HAP-1 (cell line): ENCODE results near the gene POLA2.

Source experiments
- DNase-seq, 2 experiments: peaks; one replicate each; pipeline ENCODE4 v3.0.0-alpha.2; 2016 to 2020; ENCODE audit warnings: low spot score in 2 of 2
- H3K27me3 ChIP-seq: fragments of 250-450 bp; sonication (Bioruptor Pico); 2 replicates; pipeline ENCODE4 v1.5.1; 2020; ENCODE audit warnings: low read depth, mild to moderate bottlenecking, moderate library complexity
- H3K36me3 ChIP-seq: fragments of 250-450 bp; sonication (Bioruptor Pico); replicated peaks from 2 replicates; pipeline ENCODE4 v1.5.1; 2020; ENCODE audit warnings: mild to moderate bottlenecking
- H3K4me1 ChIP-seq: fragments of 250-450 bp; sonication (Bioruptor Pico); 2 replicates; pipeline ENCODE4 v1.5.1; 2020; ENCODE audit warnings: mild to moderate bottlenecking
- H3K4me3 ChIP-seq: fragments of 250-450 bp; sonication (Bioruptor Pico); 2 replicates; pipeline ENCODE4 v1.5.1; 2020; ENCODE audit warnings: mild to moderate bottlenecking, moderate library complexity
- H3K9me3 ChIP-seq: fragments of 250-450 bp; sonication (Bioruptor Pico); 2 replicates; pipeline ENCODE4 v1.5.1; 2020; ENCODE audit warnings: mild to moderate bottlenecking, moderate library complexity
- in situ Hi-C: fragments of 300-500 bp; cut with MboI; formaldehyde crosslinking; loops from 3 replicates; pipeline ENCODE4 v1.14.3; 2020; ENCODE audit warnings: low sequenced_read_pairs, inconsistent platforms, mixed read lengths

Gene POLA2, protein sequence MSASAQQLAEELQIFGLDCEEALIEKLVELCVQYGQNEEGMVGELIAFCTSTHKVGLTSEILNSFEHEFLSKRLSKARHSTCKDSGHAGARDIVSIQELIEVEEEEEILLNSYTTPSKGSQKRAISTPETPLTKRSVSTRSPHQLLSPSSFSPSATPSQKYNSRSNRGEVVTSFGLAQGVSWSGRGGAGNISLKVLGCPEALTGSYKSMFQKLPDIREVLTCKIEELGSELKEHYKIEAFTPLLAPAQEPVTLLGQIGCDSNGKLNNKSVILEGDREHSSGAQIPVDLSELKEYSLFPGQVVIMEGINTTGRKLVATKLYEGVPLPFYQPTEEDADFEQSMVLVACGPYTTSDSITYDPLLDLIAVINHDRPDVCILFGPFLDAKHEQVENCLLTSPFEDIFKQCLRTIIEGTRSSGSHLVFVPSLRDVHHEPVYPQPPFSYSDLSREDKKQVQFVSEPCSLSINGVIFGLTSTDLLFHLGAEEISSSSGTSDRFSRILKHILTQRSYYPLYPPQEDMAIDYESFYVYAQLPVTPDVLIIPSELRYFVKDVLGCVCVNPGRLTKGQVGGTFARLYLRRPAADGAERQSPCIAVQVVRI

GRCh38 chr11:65261591-65262380 lies at the start of gene POLA2:
Gene POLA2 (plus strand): TSS chr11:65261962. CDS start chr11:65262293, 331 bp downstream.
- H3K4me1 ChIP-seq: peaks cover 8% of the 10 kb centered on the region
- peak within 1 kb of the TSS; percentile 60 for H3K4me3 ChIP-seq

GRCh38 chr11:65212226-65212801 lies 49.4 kb upstream of the POLA2 start:
- peaks cover 4% of the 10 kb centered on the region; the same call in 1 of the 2 replicates for H3K36me3 ChIP-seq
- in situ Hi-C loops: no loop called here
- no peaks in the 10 kb centered on the region for H3K9me3 ChIP-seq
- no peaks in the 10 kb centered on the region for H3K27me3 ChIP-seq
- DNase-seq: no peak
- no peaks in the 10 kb centered on the region for H3K4me1 ChIP-seq
- H3K4me3 ChIP-seq: no peak overlapping the region

More at GRCh38 chr11:65261591-65262380, at the start of gene POLA2:
- in situ Hi-C loops: no loop called here
- Histone ChIP-seq H3K9me3 (no peaks in the 10 kb centered on the region; the same call in 1 of the 2 replicates), H3K27me3 (no peaks in the 10 kb centered on the region), H3K36me3 (peaks cover 17% of the 10 kb centered on the region)
- peak; percentile 96 for DNase-seq

DNA sequence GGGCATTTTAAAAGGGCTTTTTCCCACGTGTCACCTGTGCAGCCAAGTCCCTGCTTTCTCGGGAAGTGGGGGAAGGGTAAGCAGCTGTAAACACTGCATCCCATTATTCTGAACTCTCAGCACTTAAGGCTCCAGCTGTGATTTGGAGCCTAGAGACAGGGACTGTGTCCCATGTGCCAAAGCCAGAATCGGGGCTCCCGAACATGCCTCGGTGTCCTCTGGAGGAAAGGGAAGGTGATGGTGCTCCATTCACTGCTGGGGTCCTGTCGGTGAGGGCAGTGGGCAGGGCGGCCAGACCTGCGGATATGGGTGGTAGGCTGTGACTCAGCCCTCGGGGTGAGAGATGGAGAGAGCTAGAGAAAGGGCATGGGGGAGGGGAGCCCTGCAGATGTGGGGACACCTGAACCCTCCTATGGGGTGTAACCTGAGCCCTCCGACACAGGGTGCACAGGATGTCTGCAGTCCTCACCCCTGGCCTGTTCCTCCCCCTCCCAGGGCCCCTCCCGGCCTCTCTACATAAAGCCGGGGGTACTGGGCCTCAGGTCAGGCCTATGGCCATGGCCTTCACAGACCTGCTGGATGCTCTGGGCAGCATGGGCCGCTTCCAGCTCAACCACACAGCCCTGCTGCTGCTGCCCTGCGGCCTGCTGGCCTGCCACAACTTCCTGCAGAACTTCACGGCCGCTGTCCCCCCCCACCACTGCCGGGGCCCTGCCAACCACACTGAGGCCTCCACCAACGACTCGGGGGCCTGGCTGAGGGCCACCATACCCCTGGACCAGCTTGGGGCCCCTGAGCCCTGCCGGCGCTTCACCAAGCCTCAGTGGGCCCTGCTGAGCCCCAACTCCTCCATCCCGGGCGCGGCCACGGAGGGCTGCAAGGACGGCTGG lies 48.2 kb upstream of the POLA2 start:
- DNase-seq: no peak
- no peak overlapping the region for H3K4me3 ChIP-seq

DNA sequence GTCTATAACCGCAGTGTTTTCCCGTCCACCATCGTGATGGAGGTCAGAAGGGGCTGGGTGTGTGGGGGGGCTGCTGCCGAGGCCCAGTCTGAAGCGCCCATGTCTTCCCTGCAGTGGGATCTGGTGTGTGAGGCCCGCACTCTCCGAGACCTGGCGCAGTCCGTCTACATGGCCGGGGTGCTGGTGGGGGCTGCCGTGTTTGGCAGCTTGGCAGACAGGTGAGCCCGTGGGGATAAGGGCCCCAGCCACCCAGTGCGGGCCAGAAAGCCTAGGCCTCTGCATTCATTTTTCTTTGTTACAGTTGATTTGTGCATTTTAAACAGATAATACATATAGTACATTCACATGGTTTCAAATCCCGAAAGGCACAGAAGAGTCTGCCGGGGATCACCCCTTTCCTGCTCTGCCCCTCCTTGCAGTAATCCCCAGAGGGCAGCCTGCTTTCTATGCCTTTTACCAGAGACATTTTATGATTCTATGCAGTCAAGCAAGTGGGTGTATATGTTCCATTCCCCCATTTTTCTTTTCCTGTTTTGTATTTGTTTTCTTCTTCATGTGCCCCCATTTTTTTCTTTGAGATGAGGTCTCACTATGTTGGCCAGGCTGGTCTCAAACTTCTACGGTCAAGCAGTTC lies 47.4 kb upstream of the POLA2 start:
- no peaks in the 10 kb centered on the region for H3K4me1 ChIP-seq
- no peaks in the 10 kb centered on the region for H3K27me3 ChIP-seq
- DNase-seq: no peak
- in situ Hi-C loops: no loop called here
- H3K36me3 ChIP-seq: peaks cover 4% of the 10 kb centered on the region; the same call in 1 of the 2 replicates
- H3K4me3 ChIP-seq: no peak overlapping the region
- no peaks in the 10 kb centered on the region for H3K9me3 ChIP-seq

More for the DNA sequence above, 48.2 kb upstream of the POLA2 start:
- H3K9me3 ChIP-seq: no peaks in the 10 kb centered on the region
- H3K27me3 ChIP-seq: no peaks in the 10 kb centered on the region
- in situ Hi-C loops: no loop called here
- peaks cover 4% of the 10 kb centered on the region; the same call in 1 of the 2 replicates for H3K36me3 ChIP-seq
- no peaks in the 10 kb centered on the region for H3K4me1 ChIP-seq

- H3K4me3 ChIP-seq: no peak overlapping the region
- no peak for DNase-seq
- no peaks in the 10 kb centered on the region for H3K27me3 ChIP-seq
- 0 out of 2 replicates have a peak, but pooled peaks cover 4% of the 10 kb centered on the region for H3K36me3 ChIP-seq
- peaks cover 4% of the 10 kb centered on the region for H3K4me1 ChIP-seq
- in situ Hi-C loops: no loop called here
- no peaks in the 10 kb centered on the region for H3K9me3 ChIP-seq
These were observed 46.2 kb upstream of the POLA2 start for GRCh38 chr11:65215441-65216076.

GRCh38 chr11:65216830-65217229 lies 44.9 kb upstream of the POLA2 start:
- in situ Hi-C loops: no loop called here

GRCh38 chr11:65217441-65218423 lies 44.0 kb upstream of the POLA2 start:
- no peaks in the 10 kb centered on the region for H3K9me3 ChIP-seq
- H3K27me3 ChIP-seq: no peaks in the 10 kb centered on the region
- in situ Hi-C loops: no loop called here
- no peak for DNase-seq
- H3K4me1 ChIP-seq: peaks cover 4% of the 10 kb centered on the region
- H3K4me3 ChIP-seq: no peak overlapping the region
- H3K36me3 ChIP-seq: no peaks in the 10 kb centered on the region

More at GRCh38 chr11:65216830-65217229, 44.9 kb upstream of the POLA2 start:
- H3K4me1 ChIP-seq: peaks cover 4% of the 10 kb centered on the region
- H3K36me3 ChIP-seq: no peaks in the 10 kb centered on the region
- DNase-seq: no peak
- H3K9me3 ChIP-seq: no peaks in the 10 kb centered on the region
- no peak overlapping the region for H3K4me3 ChIP-seq
- H3K27me3 ChIP-seq: no peaks in the 10 kb centered on the region

- in situ Hi-C loops: no loop called here
- Histone ChIP-seq H3K4me1 (peaks cover 4% of the 10 kb centered on the region), H3K4me3 (no peak overlapping the region), H3K27me3 (no peaks in the 10 kb centered on the region), H3K36me3 (no peaks in the 10 kb centered on the region), H3K9me3 (no peaks in the 10 kb centered on the region)
- no peak for DNase-seq
These were observed 43.3 kb upstream of the POLA2 start for GRCh38 chr11:65218446-65218845.

GRCh38 chr11:65219930-65220213 lies 41.9 kb upstream of the POLA2 start:
- H3K27me3 ChIP-seq: no peaks in the 10 kb centered on the region
- no peaks in the 10 kb centered on the region for H3K36me3 ChIP-seq
- H3K4me1 ChIP-seq: peaks cover 4% of the 10 kb centered on the region
- in situ Hi-C loops: no loop called here
- no peak for DNase-seq
- no peak overlapping the region for H3K4me3 ChIP-seq
- H3K9me3 ChIP-seq: no peaks in the 10 kb centered on the region

DNA sequence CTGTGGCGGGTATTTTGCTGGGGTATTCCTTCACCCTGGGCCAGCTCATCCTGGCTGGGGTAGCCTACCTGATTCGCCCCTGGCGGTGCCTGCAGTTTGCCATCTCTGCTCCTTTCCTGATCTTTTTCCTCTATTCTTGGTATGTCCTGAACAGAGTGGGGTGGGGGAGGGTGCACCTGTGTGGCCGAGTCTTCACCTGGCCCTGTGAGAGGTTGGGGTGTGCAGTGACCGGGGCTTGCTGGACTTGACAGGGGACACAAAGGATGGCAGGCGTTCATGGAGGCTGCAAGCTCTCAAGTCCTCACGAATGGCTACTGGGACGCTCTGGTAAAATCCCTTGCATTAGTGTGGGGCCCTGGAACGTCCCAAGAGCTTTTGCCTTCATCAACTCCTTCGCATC lies 40.7 kb upstream of the POLA2 start:
- H3K4me3 ChIP-seq: no peak overlapping the region
- peaks cover 14% of the 10 kb centered on the region for H3K4me1 ChIP-seq
- no peak for DNase-seq
- H3K36me3 ChIP-seq: no peaks in the 10 kb centered on the region
- H3K9me3 ChIP-seq: no peaks in the 10 kb centered on the region
- H3K27me3 ChIP-seq: no peaks in the 10 kb centered on the region
- in situ Hi-C loops: no loop called here

DNA sequence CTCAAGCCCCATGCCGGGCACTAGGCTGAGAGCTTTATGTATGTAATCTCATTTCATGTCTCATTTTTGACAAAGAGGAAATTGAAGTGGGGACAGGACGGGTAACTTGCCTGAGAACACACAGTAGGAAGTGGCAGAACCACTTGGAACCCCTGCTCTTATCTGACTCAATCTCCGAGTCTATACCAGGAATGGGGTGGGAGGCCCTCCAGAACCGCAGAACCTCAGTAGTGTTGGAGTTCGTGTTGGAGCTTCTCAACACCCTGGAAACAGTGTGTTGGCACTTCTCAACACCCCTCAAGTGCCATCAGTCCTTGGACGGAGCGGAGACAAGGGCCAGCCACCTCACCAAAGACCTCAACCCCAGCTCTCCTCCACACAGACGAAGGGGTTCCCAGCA lies 38.8 kb upstream of the POLA2 start:
- Histone ChIP-seq H3K36me3 (no peaks in the 10 kb centered on the region), H3K9me3 (no peaks in the 10 kb centered on the region), H3K27me3 (no peaks in the 10 kb centered on the region), H3K4me1 (peaks cover 16% of the 10 kb centered on the region), H3K4me3 (no peak overlapping the region)
- DNase-seq: no peak
- in situ Hi-C loops: no loop called here
